Breast epithelium (tissue), 4 donors: ENCODE measurements around the gene PDE6B. TPM values are rescaled to one million over a fixed set of nuclear protein-coding genes. Genes with fewer than 3 reads are reported as not detected.
A peak's percentile ranks its signal among the peaks of the same experiment; 100 is the strongest.

ENCODE experiments used
- DNase-seq, 2 donors: peaks; one replicate each; pipeline ENCODE4 v3.0.0-alpha.2; 2019; ENCODE audit warnings: low spot score in 2 of 2
- H3K27ac ChIP-seq, 2 donors: fragments of 200-600 bp; sonication (generic) in 1 of 2; one replicate each; pipeline ENCODE4 v1.5.1; 2016 to 2019; ENCODE audit warnings: mild to moderate bottlenecking in 1 of 2
- H3K27me3 ChIP-seq, 2 donors: fragments of 200-600 bp; sonication (generic) in 1 of 2; one replicate each; pipeline versions ENCODE4 v1.5.1 to v1.6.0; 2017 to 2019; ENCODE audit warnings: control low read depth in 1 of 2, mild to moderate bottlenecking in 1 of 2
- H3K36me3 ChIP-seq: fragments of 200-600 bp; one replicate; pipeline ENCODE4 v1.5.1; 2019
- H3K4me1 ChIP-seq, 2 donors: fragments of 200-600 bp; sonication (generic); one replicate each; pipeline ENCODE4 v1.5.1; 2016 to 2019; ENCODE audit warnings: control low read depth in 1 of 2
- H3K4me3 ChIP-seq, 3 donors: fragments of 200-600 bp; sonication (generic); 1 replicate in 2 of 3; 2 replicates in 1 of 3; pipeline ENCODE4 v1.5.1; 2016 to 2019; ENCODE audit warnings: mild to moderate bottlenecking in 3 of 3, moderate library complexity in 2 of 3
- H3K9me3 ChIP-seq, 2 donors: fragments of 200-600 bp; sonication (generic) in 1 of 2; one replicate each; pipeline ENCODE4 v1.5.1; 2016 to 2019; ENCODE audit warnings: control low read depth in 1 of 2
- CTCF ChIP-seq, 3 donors: fragments of 450-650 bp; IDR thresholded peaks; one replicate each; pipeline ENCODE4 v1.5.1; 2016 to 2017; ENCODE audit warnings: antibody characterized with exemption in 3 of 3, mild to moderate bottlenecking in 3 of 3, moderate library complexity in 3 of 3
- POLR2A ChIP-seq: fragments of 450-650 bp; IDR thresholded peaks from one replicate; pipeline ENCODE4 v1.6.1; 2016; ENCODE audit warnings: antibody characterized with exemption, mild to moderate bottlenecking, moderate library complexity
- POLR2AphosphoS5 ChIP-seq, 3 donors: sonication (generic); formaldehyde crosslinking; IDR thresholded peaks; one replicate each; pipeline ENCODE4 v1.6.1; 2017; ENCODE audit warnings: antibody characterized with exemption in 3 of 3
- intact Hi-C: fragments of 100-400 bp; cut with DNase I; formaldehyde crosslinking; loops from one replicate; pipeline ENCODE4 v1.15.1; 2023; ENCODE audit warnings: low total_unique reads
- total RNA-seq, 3 donors: library from RNA; depleted of rRNA; stranded (reverse); fragments of >200 nt; gene quantifications; one replicate each; pipeline ENCODE4 v1.1.0, GENCODE V29; 2016

The PDE6B gene
- total RNA-seq, 3 donors from 2014 or later = 2.7 to 10.2 (median 8.5) TPM

- intact Hi-C loops = no loop called here
- Histone ChIP-seq H3K36me3 (no peaks in the 10 kb centered on the region), H3K4me3 (no peak overlapping the region), H3K27me3 (peaks cover 0 to 10% of the 10 kb centered on the region in 2 donors), H3K4me1 (no peaks in the 10 kb centered on the region), H3K9me3 (no peaks in the 10 kb centered on the region), H3K27ac (no peak overlapping the region)
- no peak for TF ChIP-seq POLR2AphosphoS5 (IDR thresholded peaks at IDR 0.05)
- TF ChIP-seq CTCF (IDR thresholded peaks at IDR 0.05) = no peak
- TF ChIP-seq POLR2A = no peak
- DNase-seq = no peak
Observed at GRCh38 chr4:660401-660800, 35.0 kb downstream of the PDE6B start.

- DNase-seq = no peak
- Histone ChIP-seq H3K4me3 (no peak overlapping the region), H3K27me3 (peaks cover 0 to 3% of the 10 kb centered on the region in 2 donors), H3K4me1 (no peaks in the 10 kb centered on the region), H3K36me3 (no peaks in the 10 kb centered on the region), H3K9me3 (no peaks in the 10 kb centered on the region), H3K27ac (no peak overlapping the region)
- TF ChIP-seq CTCF (IDR thresholded peaks at IDR 0.05) = no peak
- intact Hi-C loops = no loop called here
Observed at GRCh38 chr4:661231-661630, 35.9 kb downstream of the PDE6B start.

- no peaks in the 10 kb centered on the region for H3K9me3 ChIP-seq
- H3K27ac ChIP-seq = no peak overlapping the region
- H3K4me3 ChIP-seq = no peak overlapping the region
- DNase-seq = no peak
- TF ChIP-seq CTCF (IDR thresholded peaks at IDR 0.05) (no peak), POLR2A (no peak), POLR2AphosphoS5 (IDR thresholded peaks at IDR 0.05) (no peak)
- H3K27me3 ChIP-seq = no peaks in the 10 kb centered on the region
- intact Hi-C loops = no loop called here
- no peaks in the 10 kb centered on the region for H3K4me1 ChIP-seq
- no peaks in the 10 kb centered on the region for H3K36me3 ChIP-seq
Observed at GRCh38 chr4:661881-662761, 36.7 kb downstream of the PDE6B start.

GRCh38 chr4:663046-663437 is 37.7 kb downstream of the PDE6B start:
- H3K4me3 ChIP-seq = peak overlapping the region; percentile 54 to 83 (median 80)
- peak overlapping the region in 1 of 2 donors; percentile 44 for H3K27ac ChIP-seq
- no peak for DNase-seq
- H3K36me3 ChIP-seq = no peaks in the 10 kb centered on the region
- no peaks in the 10 kb centered on the region for H3K4me1 ChIP-seq
- intact Hi-C loops = no loop called here
- TF ChIP-seq POLR2AphosphoS5 (IDR thresholded peaks at IDR 0.05) (no peak), CTCF (IDR thresholded peaks at IDR 0.05) (no peak), POLR2A (no peak)
- H3K9me3 ChIP-seq = no peaks in the 10 kb centered on the region
- no peaks in the 10 kb centered on the region for H3K27me3 ChIP-seq
